ENCODE results near the gene PROM1.

PROM1 gene

DNA sequence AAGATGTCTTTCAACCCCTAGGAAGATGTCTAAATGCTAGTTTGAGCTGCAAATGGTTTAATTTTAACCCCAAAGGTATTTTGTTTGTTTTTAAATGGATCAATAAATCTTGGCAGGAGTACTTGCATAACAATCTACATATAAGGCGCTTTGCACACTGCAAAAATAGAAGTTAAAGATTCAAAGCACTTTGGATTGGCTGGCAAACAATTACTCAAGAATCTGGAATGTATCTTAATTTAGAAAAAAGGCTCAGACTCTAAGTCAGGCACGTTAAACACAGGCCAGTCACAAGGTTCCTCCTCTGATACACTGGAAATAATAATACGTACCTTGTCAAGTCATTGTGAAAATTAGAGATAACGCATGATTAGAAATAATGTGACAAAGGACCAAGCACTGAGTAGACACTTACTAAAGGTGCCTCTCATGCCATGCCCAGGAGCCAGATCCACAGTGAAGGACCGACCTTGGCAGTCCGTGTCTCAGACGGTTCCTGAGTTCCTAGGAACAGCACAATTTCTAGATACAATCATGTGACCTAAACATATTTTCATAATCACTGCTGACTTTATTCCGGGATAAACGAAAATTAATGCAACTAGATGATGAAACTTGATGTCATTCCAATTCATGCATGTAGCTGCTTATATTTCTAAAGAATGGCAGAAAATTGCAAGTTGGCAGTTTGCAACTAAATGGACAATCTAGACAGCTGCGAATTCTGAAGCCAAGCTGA, 49.6 kb downstream of the PROM1 start:
- no peak overlapping the region for H3K4me3 Mint-ChIP-seq
- no peaks in the 10 kb centered on the region for H3K36me3 Mint-ChIP-seq (ENCODE audit: low read depth)
- no peaks in the 10 kb centered on the region for H3K9me3 Mint-ChIP-seq
- no peaks in the 10 kb centered on the region for H3K27me3 Mint-ChIP-seq (ENCODE audit: low read depth)
- H3K4me1 Mint-ChIP-seq: peaks cover 18% of the 10 kb centered on the region
- peak overlapping the region in 1 of 3 experiments; percentile 47 for H3K27ac Mint-ChIP-seq
- TF ChIP-seq, protein P1, sequence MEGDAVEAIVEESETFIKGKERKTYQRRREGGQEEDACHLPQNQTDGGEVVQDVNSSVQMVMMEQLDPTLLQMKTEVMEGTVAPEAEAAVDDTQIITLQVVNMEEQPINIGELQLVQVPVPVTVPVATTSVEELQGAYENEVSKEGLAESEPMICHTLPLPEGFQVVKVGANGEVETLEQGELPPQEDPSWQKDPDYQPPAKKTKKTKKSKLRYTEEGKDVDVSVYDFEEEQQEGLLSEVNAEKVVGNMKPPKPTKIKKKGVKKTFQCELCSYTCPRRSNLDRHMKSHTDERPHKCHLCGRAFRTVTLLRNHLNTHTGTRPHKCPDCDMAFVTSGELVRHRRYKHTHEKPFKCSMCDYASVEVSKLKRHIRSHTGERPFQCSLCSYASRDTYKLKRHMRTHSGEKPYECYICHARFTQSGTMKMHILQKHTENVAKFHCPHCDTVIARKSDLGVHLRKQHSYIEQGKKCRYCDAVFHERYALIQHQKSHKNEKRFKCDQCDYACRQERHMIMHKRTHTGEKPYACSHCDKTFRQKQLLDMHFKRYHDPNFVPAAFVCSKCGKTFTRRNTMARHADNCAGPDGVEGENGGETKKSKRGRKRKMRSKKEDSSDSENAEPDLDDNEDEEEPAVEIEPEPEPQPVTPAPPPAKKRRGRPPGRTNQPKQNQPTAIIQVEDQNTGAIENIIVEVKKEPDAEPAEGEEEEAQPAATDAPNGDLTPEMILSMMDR (IDR thresholded peaks at IDR 0.05; ENCODE audit: unreplicated experiment in 3 of 3): no peak

DNA sequence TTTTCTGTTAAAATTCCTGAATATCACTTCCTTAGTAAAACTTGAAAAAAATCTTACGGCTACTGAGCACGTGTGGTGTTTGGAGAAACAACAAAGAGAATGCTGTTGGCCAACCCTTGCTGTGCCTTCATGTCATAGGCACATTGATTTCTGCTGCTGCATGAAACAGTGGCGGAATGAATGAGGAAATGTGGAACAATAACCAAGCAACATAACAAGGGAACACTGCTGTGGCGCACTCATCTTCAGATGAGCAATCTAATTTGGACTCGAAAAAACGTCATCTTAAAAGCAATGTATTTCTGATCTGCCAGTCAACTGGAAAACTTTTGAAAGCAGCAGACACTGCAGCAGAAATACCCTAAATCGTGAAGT, 51.4 kb downstream of the PROM1 start:
- Mint-ChIP-seq H3K4me1 (peaks cover 27% of the 10 kb centered on the region), H3K36me3 (ENCODE audit: low read depth) (no peaks in the 10 kb centered on the region), H3K4me3 (no peak overlapping the region), H3K9me3 (no peaks in the 10 kb centered on the region), H3K27me3 (ENCODE audit: low read depth) (no peaks in the 10 kb centered on the region), H3K27ac (no peak overlapping the region)
- TF ChIP-seq, protein P1 (IDR thresholded peaks at IDR 0.05; ENCODE audit: unreplicated experiment in 3 of 3): no peak

DNA sequence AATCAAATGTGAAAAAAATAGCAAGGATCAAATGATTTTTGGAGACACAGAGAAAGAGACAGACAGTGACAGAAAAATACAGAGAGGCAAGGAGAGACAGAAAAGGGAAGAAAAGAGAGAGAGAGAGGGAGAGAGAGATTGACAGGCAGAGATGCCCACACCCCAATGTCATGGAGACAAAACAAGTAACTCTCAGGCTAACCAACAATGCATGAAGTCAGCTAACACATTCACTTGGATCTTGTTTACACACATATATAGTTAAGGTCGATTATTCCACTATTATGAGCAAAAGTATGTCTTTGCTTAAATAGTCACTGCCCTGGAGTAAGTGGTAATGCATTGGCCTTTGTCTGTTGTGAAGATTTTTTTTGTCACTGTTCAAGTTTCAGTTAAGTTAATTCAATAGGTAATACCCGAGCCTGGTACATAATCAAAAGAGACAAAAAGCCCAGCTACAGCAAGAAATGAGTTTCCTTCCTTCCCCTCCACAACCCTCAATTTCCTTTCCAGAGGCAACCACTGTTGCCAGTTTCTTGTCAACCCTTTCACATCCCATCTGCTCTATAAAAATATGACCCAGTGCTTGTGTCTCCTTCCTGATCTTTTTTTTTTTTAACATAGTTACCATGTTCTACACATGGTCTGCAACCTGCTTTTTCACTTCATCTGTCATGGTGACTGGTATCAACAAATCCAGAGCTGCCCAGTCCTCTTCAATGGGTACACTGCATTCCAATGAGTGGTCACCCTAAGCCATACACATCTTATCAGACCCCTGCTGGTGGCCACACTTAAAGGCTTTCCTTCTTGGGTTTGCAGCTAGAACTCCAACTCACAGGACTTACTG, 52.1 kb downstream of the PROM1 start:
- Mint-ChIP-seq H3K27me3 (ENCODE audit: low read depth) (no peaks in the 10 kb centered on the region), H3K4me1 (peaks cover 27% of the 10 kb centered on the region), H3K36me3 (ENCODE audit: low read depth) (no peaks in the 10 kb centered on the region), H3K4me3 (no peak overlapping the region), H3K9me3 (no peaks in the 10 kb centered on the region), H3K27ac (no peak overlapping the region)
- TF ChIP-seq, protein P1 (IDR thresholded peaks at IDR 0.05; ENCODE audit: unreplicated experiment in 3 of 3): no peak

DNA sequence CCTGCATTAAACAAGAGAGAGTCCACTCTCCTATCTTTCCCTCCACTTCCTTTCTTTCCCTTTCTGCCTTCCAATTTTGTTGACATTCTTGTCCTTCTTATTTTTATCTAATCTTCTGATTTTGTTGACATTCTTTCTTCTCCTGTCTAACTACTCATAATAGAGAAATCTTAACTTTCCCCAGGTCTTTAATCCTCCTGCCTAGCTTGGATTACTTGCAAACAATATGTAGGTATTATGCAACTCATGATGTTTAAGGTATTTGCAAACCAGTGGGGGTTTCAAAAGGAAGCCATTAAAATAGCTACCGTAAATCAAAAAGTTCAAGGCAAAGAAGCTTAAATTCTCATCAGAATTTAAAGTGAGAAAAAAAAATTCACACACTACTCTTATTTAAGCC, 53.9 kb downstream of the PROM1 start:
- no peak overlapping the region for H3K4me3 Mint-ChIP-seq
- no peaks in the 10 kb centered on the region for H3K36me3 Mint-ChIP-seq (ENCODE audit: low read depth)
- TF ChIP-seq, protein P1 (IDR thresholded peaks at IDR 0.05; ENCODE audit: unreplicated experiment in 3 of 3): no peak
- no peaks in the 10 kb centered on the region for H3K27me3 Mint-ChIP-seq (ENCODE audit: low read depth)
- H3K4me1 Mint-ChIP-seq: peaks cover 27% of the 10 kb centered on the region
- no peaks in the 10 kb centered on the region for H3K9me3 Mint-ChIP-seq
- H3K27ac Mint-ChIP-seq: no peak overlapping the region

DNA sequence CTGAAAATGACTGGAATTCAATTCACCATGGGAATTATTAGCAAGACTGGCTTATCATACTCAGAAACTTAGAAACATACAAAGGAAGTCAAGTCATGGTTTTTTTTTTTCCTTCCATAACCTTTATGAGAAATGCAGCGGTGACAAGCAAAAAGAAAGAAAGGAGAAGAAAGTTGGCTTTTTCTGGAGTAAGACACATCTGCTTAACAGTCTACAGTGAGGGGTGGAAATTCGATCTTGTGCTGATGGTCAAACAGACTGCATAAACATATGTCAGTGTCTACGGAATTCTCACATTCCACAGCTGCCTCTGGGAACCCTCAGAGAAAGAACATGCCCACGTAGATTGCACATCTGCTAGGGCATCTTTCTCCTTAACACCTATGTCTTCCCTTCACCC, 54.6 kb downstream of the PROM1 start:
- H3K4me3 Mint-ChIP-seq: no peak overlapping the region
- H3K36me3 Mint-ChIP-seq (ENCODE audit: low read depth): no peaks in the 10 kb centered on the region
- peak overlapping the region; percentile 16 to 57 (median 40) for H3K27ac Mint-ChIP-seq
- no peaks in the 10 kb centered on the region for H3K9me3 Mint-ChIP-seq
- TF ChIP-seq, protein P1 (IDR thresholded peaks at IDR 0.05; ENCODE audit: unreplicated experiment in 3 of 3): no peak
- peaks cover 21% of the 10 kb centered on the region for H3K4me1 Mint-ChIP-seq
- H3K27me3 Mint-ChIP-seq (ENCODE audit: low read depth): no peaks in the 10 kb centered on the region
